ENCODE data around the gene PTK7.

Gene PTK7

GRCh38 chr6:43047998-43048397, 28.1 kb upstream of the PTK7 start:
- no peak for TF ChIP-seq GATA2 (IDR thresholded peaks at IDR 0.05; ENCODE audit: low read depth, low read length)
- no peak for TF ChIP-seq GATA3 (IDR thresholded peaks at IDR 0.05; ENCODE audit: low read depth, low read length)

DNA sequence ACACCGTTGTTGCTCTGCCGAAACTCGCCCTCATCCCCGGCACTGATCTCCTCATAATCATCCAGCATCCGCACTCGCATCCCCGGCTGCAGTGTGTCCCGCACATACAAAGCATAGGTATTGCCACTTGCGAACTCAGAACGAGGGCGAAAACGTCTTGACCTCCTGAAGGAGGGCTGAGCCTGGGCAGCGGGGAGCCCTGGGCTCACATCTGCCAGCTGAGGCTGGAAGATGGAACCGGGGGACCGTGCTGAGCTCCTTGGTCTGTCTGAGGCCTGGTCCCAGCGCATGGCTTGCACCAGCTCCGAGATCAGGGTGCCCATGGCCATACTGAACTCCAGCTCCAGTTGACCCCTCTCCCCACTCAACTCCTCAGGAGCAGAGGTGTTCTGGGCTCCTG, 25.1 kb upstream of the PTK7 start:
- TF ChIP-seq GATA2 (IDR thresholded peaks at IDR 0.05; ENCODE audit: low read depth, low read length) (no peak), GATA3 (IDR thresholded peaks at IDR 0.05; ENCODE audit: low read depth, low read length) (no peak)

DNA sequence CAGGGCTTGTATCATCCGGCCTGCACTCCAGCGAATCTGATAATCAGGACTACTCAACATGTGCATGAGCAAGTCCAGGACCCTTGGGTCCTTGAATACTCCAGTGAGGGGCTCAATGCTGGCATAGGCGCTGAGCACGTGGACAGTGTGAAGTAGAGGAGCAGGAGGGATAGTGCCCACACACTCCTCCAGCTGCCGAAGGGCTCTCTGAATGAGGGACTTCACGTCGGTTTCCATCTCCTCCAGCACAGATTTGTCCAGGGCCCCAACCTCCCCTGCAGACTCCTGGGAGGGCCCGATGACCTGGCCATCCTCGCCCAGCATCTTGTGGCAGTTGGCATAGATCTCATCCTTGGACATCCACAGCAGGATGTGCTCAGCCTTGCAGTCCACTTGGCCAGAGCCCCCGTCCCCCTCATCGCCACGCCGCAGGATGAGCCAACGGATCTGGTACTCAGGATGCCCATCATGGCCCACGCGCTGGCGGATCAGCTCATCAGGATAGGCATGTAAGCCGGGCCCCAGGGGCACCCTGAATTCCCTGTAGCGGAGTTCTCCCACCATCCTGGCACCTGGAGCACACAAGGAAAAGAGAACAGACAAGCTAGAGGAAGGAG, 23.8 kb upstream of the PTK7 start:
- TF ChIP-seq GATA2 (IDR thresholded peaks at IDR 0.05; ENCODE audit: low read depth, low read length) = no peak

- TF ChIP-seq GATA3 (IDR thresholded peaks at IDR 0.05; ENCODE audit: low read depth, low read length) = no peak
- TF ChIP-seq GATA2 (IDR thresholded peaks at IDR 0.05; ENCODE audit: low read depth, low read length) = no peak
Observed at GRCh38 chr6:43052842-43053544, 23.1 kb upstream of the PTK7 start.

DNA sequence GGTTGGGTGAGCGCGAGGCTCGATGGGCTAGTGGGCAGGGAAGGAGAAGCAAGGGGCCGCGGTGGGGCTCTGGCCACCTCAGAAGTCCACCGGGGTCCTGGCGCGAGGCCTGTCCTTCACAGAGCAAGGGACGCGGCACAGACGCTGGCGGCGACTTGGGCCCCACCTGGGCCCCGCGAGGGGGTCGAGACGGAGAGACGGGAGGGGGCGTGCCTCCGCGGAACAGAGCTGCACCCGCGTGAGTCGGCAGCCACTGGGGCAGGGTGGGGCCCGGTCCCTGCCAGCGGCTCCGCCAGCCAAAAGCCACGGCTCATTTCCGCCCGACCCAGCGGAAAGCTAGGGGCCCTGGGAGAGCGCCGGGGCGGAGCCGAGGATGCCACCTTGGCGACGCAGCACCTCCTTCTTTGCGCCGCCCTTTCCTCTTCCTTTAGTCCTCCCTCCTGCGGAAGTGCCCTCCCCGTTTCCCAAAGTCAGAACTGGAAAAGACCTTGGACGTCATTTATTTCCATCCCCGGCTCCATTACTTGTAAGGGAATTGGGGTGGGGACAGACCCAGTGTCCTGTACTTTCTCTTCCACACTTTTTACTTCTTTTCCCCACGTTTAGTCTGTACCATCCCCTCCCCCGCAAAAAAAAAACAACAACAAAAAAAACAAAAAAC, 22.4 kb upstream of the PTK7 start, which contains the start of gene CUL7:
TSS of gene CUL7 (minus strand) at position 307 of the 661 bp plus-strand sequence. CDS start 1,063 bp downstream, outside the sequence.
- TF ChIP-seq GATA2 (IDR thresholded peaks at IDR 0.05; ENCODE audit: low read depth, low read length) (no peak), GATA3 (IDR thresholded peaks at IDR 0.05; ENCODE audit: low read depth, low read length) (no peak)

GRCh38 chr6:43054206-43054943, 21.7 kb upstream of the PTK7 start:
- TF ChIP-seq GATA2 (IDR thresholded peaks at IDR 0.05; ENCODE audit: low read depth, low read length) (no peak), GATA3 (IDR thresholded peaks at IDR 0.05; ENCODE audit: low read depth, low read length) (no peak)

GRCh38 chr6:43055966-43056365, 20.1 kb upstream of the PTK7 start:
- TF ChIP-seq GATA3 (IDR thresholded peaks at IDR 0.05; ENCODE audit: low read depth, low read length) = no peak
- no peak for TF ChIP-seq GATA2 (IDR thresholded peaks at IDR 0.05; ENCODE audit: low read depth, low read length)

DNA sequence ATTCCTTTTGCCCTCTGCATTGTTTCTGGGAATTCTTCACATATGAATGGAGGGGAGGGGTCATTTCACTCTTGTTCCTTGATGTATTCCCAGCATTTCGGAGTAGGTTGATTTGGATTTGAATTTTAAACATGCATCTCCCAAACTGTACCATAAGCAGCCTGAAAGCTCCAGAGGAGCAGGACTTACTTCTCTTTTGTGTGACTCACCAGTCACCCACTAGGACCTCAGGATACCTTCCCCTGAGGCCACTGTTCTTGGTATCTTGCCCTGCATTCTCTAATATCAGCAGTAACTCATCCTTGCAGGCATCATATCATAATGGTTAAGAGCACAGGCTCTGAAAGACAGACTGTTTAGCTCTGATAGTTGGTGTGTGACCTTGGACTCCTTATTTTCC, 17.6 kb upstream of the PTK7 start:
- TF ChIP-seq GATA3 (IDR thresholded peaks at IDR 0.05; ENCODE audit: low read depth, low read length) = no peak

- TF ChIP-seq GATA2 (IDR thresholded peaks at IDR 0.05; ENCODE audit: low read depth, low read length) = no peak
- TF ChIP-seq GATA3 (IDR thresholded peaks at IDR 0.05; ENCODE audit: low read depth, low read length) = no peak
Observed at GRCh38 chr6:43059168-43060033, 16.7 kb upstream of the PTK7 start, which contains the start of the genes KLC4 and MRPL2. Gene KLC4, plus strand, starts transcription at chr6:43059631. Its CDS starts 1,705 bp downstream, at chr6:43061336. Gene MRPL2, minus strand, starts transcription at chr6:43059434. Its CDS starts 53 bp downstream, at chr6:43059381.

GRCh38 chr6:43060034-43060754, 15.9 kb upstream of the PTK7 start:
- TF ChIP-seq GATA2 (IDR thresholded peaks at IDR 0.05; ENCODE audit: low read depth, low read length) = no peak
- no peak for TF ChIP-seq GATA3 (IDR thresholded peaks at IDR 0.05; ENCODE audit: low read depth, low read length)

DNA sequence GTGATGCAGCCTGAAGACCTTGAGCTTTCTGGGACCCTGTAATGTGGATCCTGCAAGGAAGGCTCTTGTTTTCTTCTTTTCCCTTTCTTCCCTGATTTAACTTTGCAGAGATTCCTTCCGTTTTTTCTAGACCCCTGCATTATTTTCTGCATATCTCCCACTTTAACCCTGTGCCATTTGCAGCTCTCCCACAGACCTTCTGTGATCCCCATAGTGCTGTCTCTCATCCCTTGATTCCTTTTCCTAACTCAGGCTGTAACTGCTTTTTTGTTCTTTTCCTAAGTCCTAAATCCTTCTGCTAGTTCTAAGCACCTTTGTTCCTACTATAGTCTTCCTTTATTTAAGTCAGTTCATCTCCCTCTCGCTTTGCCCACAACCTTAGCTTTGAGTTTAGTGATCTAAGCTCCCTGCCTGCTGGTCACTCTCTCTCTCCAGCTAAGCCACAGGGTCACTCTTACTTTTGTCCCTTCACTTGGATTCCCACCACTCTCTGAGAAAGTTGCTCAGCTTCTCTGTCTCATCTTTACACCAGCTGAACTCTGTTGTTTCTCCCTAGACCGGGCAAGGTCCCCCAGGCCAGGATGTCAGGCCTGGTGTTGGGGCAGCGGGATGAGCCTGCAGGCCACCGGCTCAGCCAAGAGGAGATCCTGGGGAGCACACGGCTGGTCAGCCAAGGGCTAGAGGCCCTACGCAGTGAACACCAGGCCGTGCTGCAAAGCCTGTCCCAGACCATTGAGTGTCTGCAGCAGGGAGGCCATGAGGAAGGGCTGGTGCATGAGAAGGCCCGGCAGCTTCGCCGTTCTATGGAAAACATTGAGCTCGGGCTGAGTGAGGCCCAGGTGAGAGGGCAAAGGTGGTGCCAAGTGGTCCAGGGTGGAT, 15.1 kb upstream of the PTK7 start:
- TF ChIP-seq GATA3 (IDR thresholded peaks at IDR 0.05; ENCODE audit: low read depth, low read length) (no peak), GATA2 (IDR thresholded peaks at IDR 0.05; ENCODE audit: low read depth, low read length) (no peak)

DNA sequence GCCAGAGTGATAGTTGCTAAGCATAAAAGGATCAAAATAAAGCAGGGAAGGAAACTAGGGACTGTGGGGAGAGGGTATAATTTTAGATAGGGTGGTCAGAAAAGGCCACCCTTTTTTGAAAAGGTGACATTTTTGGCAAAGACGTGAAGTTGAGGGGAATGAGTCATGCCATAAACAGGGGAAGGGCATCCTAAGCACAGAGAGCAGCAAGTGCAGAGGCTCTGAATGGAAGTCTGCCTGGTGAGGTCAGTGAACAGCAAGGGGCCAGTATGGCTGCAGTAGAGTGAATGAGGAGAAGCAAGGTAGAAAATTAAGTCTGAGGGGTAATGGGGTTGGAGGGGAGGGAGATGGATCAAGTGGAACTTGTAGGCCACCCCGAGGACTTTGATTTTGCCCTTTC, 14.3 kb upstream of the PTK7 start:
- no peak for TF ChIP-seq GATA3 (IDR thresholded peaks at IDR 0.05; ENCODE audit: low read depth, low read length)
- no peak for TF ChIP-seq GATA2 (IDR thresholded peaks at IDR 0.05; ENCODE audit: low read depth, low read length)
